K562 (cell line): Measurements from ENCODE around the gene USH1G. TPM values are rescaled to one million over a fixed set of nuclear protein-coding genes. Genes with fewer than 3 reads are reported as not detected.

ENCODE experiments used
- CEBPB ChIP-seq: fragments of 450-650 bp; IDR thresholded peaks from 2 replicates; pipeline ENCODE4 v1.6.1; 2016; ENCODE audit warnings: missing genetic modification characterization, missing compliant biosample characterization
- EGR1 ChIP-seq: fragments of 450-650 bp; conservative IDR thresholded peaks from 2 replicates; pipeline ENCODE4 v1.6.1; 2017; ENCODE audit warnings: mild to moderate bottlenecking
- HDAC1 ChIP-seq, 2 experiments: fragments of 450-650 bp; IDR thresholded peaks; 2 replicates each; pipeline ENCODE4 v1.6.1; 2016 to 2017; ENCODE audit warnings: inconsistent platforms in 1 of 2, mild to moderate bottlenecking in 1 of 2, moderate library complexity in 1 of 2
- HDAC3 ChIP-seq: fragments of 450-650 bp; IDR thresholded peaks from 2 replicates; pipeline ENCODE4 v1.6.1; 2018; ENCODE audit warnings: borderline replicate concordance, mild to moderate bottlenecking, moderate library complexity; ENCODE audit not compliant: partially characterized antibody
- MYC ChIP-seq, 2 experiments: fragments of 250-450 bp in 1 of 2; sonication (Bioruptor Pico) in 1 of 2; IDR thresholded peaks; 2 replicates each; pipeline versions ENCODE4 v1.5.1 to v1.6.1; 2012 to 2021; ENCODE audit warnings: low read depth in 2 of 2, borderline replicate concordance in 1 of 2, improper control_type of control experiment in 1 of 2, low read length in 1 of 2, mild to moderate bottlenecking in 1 of 2, moderate library complexity in 1 of 2
- SMARCA4 ChIP-seq: fragments of 450-650 bp; IDR thresholded peaks from 2 replicates; pipeline ENCODE4 v1.6.1; 2016
- SOX6 ChIP-seq: fragments of 450-650 bp; IDR thresholded peaks from 2 replicates; pipeline ENCODE4 v1.6.1; 2014; ENCODE audit warnings: mild to moderate bottlenecking
- SPI1 ChIP-seq: IDR thresholded peaks from 2 replicates; pipeline ENCODE4 v1.6.1; 2011; ENCODE audit warnings: low read depth, low read length, control low read depth, borderline replicate concordance
- VEZF1 ChIP-seq: fragments of 200-800 bp; sonication (Bioruptor generic); IDR thresholded peaks from 2 replicates; pipeline ENCODE4 v1.6.1; 2017; ENCODE audit warnings: missing genetic modification characterization, missing compliant biosample characterization
- ZNF592 ChIP-seq: fragments of 450-650 bp; IDR thresholded peaks from 2 replicates; pipeline ENCODE4 v1.6.1; 2017; ENCODE audit warnings: antibody characterized with exemption, mild to moderate bottlenecking
- polyA plus RNA-seq, 8 experiments: library from polyadenylated mRNA; depleted of rRNA in 4 of 8; stranded (reverse) in 5 of 8; unstranded in 3 of 8; fragments of >200 nt; fragmentation: Nextera tagmentation in 2 of 8; fragmentation: Illumina TruSeq in 1 of 8; extraction: Ambion mirVana in 2 of 8; extraction: Trizol in 1 of 8; gene quantifications; 2 replicates each; pipeline versions ENCODE4 v1.2.1 to v1.2.3, GENCODE V29; 2011 to 2014; ENCODE audit warnings: inconsistent platforms in 1 of 8, missing spikeins in 1 of 8
- total RNA-seq, 7 experiments: library from RNA; depleted of rRNA in 6 of 7; stranded (reverse); fragments of >200 nt in 6 of 7; fragmentation: Illumina TruSeq in 2 of 7; extraction: Trizol in 2 of 7; gene quantifications; 2 replicates each; pipeline versions ENCODE4 v1.2.1 to v1.2.3, GENCODE V29; 2011 to 2021; ENCODE audit warnings: low replicate concordance in 1 of 7

The USH1G gene
- total and polyA plus RNA-seq, 9 of the 15 experiments (the other 6 are each of a cell fraction or from before 2014, with no cell fraction given): 0.22 to 1.00 (median 0.64) TPM; not detected in 2

GRCh38 chr17:74868251-74868907, 54.7 kb downstream of the USH1G start (continued):
- TF ChIP-seq MYC (IDR thresholded peaks at IDR 0.05; ENCODE audit: low read depth, low read length) (peak; percentile 62; the same call in 1 of the 2 replicates), MYC (CRISPR knock-in tag; IDR thresholded peaks at IDR 0.05; ENCODE audit: borderline replicate concordance, low read depth) (no peak), VEZF1 (peak; percentile 77), SPI1 (peak; percentile 27; the same call in 1 of the 2 replicates), HDAC1 (IDR thresholded peaks at IDR 0.05) (peak in 1 of 2 experiments; percentile 90; a peak in 2 of 4 replicates), CEBPB (no peak), EGR1 (no peak), ZNF592 (peak; percentile 84), HDAC3 (no peak), SOX6 (peak; percentile 81), SMARCA4 (peak; percentile 95)
